PFSK-1 (cell line): ENCODE results near the gene FBXO38.

Experiments
- POLR2AphosphoS5 ChIP-seq: IDR thresholded peaks from 2 replicates; pipeline ENCODE4 v1.6.1; 2012; ENCODE audit warnings: low read depth, mild to moderate bottlenecking, control low read depth, low read length, moderate library complexity
- SIN3A ChIP-seq: IDR thresholded peaks from 2 replicates; pipeline ENCODE4 v1.6.1; 2012; ENCODE audit warnings: mild to moderate bottlenecking, low read length, moderate library complexity, borderline replicate concordance; ENCODE audit not compliant: insufficient read depth
- TAF1 ChIP-seq: IDR thresholded peaks from 2 replicates; pipeline ENCODE4 v1.6.1; 2012; ENCODE audit warnings: low read length, control low read depth, borderline replicate concordance; ENCODE audit not compliant: insufficient read depth
- TF ChIP-seq, protein P1 (sequence below), 2 experiments: IDR thresholded peaks; 2 replicates each; pipeline versions ENCODE4 v1.6.1 to v1.8.0; 2011 to 2012; ENCODE audit warnings: low read depth in 2 of 2, low read length in 2 of 2, control low read depth in 1 of 2, inconsistent platforms in 1 of 2, mild to moderate bottlenecking in 1 of 2, moderate library complexity in 1 of 2; ENCODE audit not compliant: insufficient read depth in 1 of 2

DNA sequence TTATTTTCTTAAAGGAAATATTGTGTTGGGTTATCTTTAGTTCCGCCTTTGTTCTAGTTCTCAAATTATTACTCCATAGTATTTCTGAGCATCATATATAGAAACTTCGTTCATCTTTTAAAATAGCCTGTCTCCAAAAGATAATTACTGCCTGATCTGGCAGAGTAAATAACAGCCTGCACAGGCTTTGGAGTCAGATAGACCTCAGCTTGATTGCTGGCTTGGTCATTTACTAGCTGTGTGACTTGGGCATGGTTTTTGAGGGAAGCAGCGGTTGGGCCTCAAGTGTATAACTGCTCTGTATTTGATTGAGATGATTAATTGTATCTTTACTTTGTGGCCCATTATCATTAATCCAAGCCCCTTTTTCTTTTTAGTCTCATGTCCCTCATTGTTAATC is 50.1 kb downstream of the FBXO38 start:
- TF ChIP-seq TAF1 (no peak), POLR2AphosphoS5 (no peak), SIN3A (no peak)
- TF ChIP-seq, protein P1, sequence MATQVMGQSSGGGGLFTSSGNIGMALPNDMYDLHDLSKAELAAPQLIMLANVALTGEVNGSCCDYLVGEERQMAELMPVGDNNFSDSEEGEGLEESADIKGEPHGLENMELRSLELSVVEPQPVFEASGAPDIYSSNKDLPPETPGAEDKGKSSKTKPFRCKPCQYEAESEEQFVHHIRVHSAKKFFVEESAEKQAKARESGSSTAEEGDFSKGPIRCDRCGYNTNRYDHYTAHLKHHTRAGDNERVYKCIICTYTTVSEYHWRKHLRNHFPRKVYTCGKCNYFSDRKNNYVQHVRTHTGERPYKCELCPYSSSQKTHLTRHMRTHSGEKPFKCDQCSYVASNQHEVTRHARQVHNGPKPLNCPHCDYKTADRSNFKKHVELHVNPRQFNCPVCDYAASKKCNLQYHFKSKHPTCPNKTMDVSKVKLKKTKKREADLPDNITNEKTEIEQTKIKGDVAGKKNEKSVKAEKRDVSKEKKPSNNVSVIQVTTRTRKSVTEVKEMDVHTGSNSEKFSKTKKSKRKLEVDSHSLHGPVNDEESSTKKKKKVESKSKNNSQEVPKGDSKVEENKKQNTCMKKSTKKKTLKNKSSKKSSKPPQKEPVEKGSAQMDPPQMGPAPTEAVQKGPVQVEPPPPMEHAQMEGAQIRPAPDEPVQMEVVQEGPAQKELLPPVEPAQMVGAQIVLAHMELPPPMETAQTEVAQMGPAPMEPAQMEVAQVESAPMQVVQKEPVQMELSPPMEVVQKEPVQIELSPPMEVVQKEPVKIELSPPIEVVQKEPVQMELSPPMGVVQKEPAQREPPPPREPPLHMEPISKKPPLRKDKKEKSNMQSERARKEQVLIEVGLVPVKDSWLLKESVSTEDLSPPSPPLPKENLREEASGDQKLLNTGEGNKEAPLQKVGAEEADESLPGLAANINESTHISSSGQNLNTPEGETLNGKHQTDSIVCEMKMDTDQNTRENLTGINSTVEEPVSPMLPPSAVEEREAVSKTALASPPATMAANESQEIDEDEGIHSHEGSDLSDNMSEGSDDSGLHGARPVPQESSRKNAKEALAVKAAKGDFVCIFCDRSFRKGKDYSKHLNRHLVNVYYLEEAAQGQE (IDR thresholded peaks at IDR 0.05; ENCODE audit: insufficient read depth in 1 of 2, low read depth in 2 of 2, low read length in 2 of 2): no peak
